ENCODE results near the gene TRIM52.
"Not testable (repeated sequence)": the region's sequence is repeated elsewhere in the genome, so short reads cannot be mapped to it uniquely, and the experiment has no call there.

TRIM52 gene

GRCh38 chr5:181260720-181261319 is at the start of gene TRIM52:
Gene TRIM52, minus strand, starts transcription at chr5:181261143. Its CDS starts 330 bp downstream, at chr5:181260813.
- Histone ChIP-seq H3K4me1 (ENCODE audit: insufficient read depth, low read length) (peaks cover 58% of the 10 kb centered on the region), H3K27me3 (ENCODE audit: insufficient read depth, low read length, poor library complexity) (no peaks in the 10 kb centered on the region), H3K79me2 (ENCODE audit: insufficient read depth, low read length) (peaks cover 78% of the 10 kb centered on the region), H3K27ac (ENCODE audit: low read length) (peak within 1 kb of the TSS; percentile 98), H3K9ac (ENCODE audit: low read depth, low read length) (peak within 1 kb of the TSS; percentile 98), H3K36me3 (ENCODE audit: insufficient read depth, low read length) (peaks cover 35% of the 10 kb centered on the region), H3K4me3 (ENCODE audit: low read depth in 1 of 2, low read length in 2 of 2) (peak within 1 kb of the TSS; percentile 88 to 97), H3K9me3 (ENCODE audit: insufficient read depth, low read length, severe bottlenecking) (no peaks in the 10 kb centered on the region), H4K20me1 (ENCODE audit: insufficient read depth, low read length) (peaks cover 17% of the 10 kb centered on the region; the same call in 1 of the 2 replicates), H2AFZ (ENCODE audit: low read depth, low read length) (peak within 1 kb of the TSS; percentile 79), H3K4me2 (ENCODE audit: insufficient read depth, low read length) (peak within 1 kb of the TSS; percentile 95)
- DNase-seq (peak; percentile 90), ATAC-seq (ENCODE audit: insufficient read depth, low read depth) (peak; percentile 86)
- TF ChIP-seq EZH2 (IDR thresholded peaks at IDR 0.05; ENCODE audit: borderline replicate concordance, low read depth, low read length, severe bottlenecking) (no peak), CTCF (IDR thresholded peaks at IDR 0.05; ENCODE audit: borderline replicate concordance, extremely low read depth, low read length, poor library complexity, severe bottlenecking) (peak; percentile 15)

- not testable (repeated sequence) for H2AFZ ChIP-seq (ENCODE audit: low read depth, low read length); H3K9ac ChIP-seq (ENCODE audit: low read depth, low read length)
These were observed 26.4 kb upstream of the TRIM52 start for GRCh38 chr5:181287331-181287730.

GRCh38 chr5:181285962-181286705 is 25.2 kb upstream of the TRIM52 start:
- ATAC-seq (ENCODE audit: insufficient read depth, low read depth); H3K9me3 ChIP-seq (ENCODE audit: insufficient read depth, low read length, severe bottlenecking); H2AFZ ChIP-seq (ENCODE audit: low read depth, low read length); H4K20me1 ChIP-seq (ENCODE audit: insufficient read depth, low read length); H3K27ac ChIP-seq (ENCODE audit: low read length); H3K4me3 ChIP-seq (ENCODE audit: low read depth in 1 of 2, low read length in 2 of 2); H3K36me3 ChIP-seq (ENCODE audit: insufficient read depth, low read length); H3K4me2 ChIP-seq (ENCODE audit: insufficient read depth, low read length); DNase-seq; H3K9ac ChIP-seq (ENCODE audit: low read depth, low read length); H3K4me1 ChIP-seq (ENCODE audit: insufficient read depth, low read length); H3K79me2 ChIP-seq (ENCODE audit: insufficient read depth, low read length); H3K27me3 ChIP-seq (ENCODE audit: insufficient read depth, low read length, poor library complexity): not testable (repeated sequence)

More at GRCh38 chr5:181287331-181287730, 26.4 kb upstream of the TRIM52 start:
- H4K20me1 ChIP-seq (ENCODE audit: insufficient read depth, low read length); DNase-seq; H3K36me3 ChIP-seq (ENCODE audit: insufficient read depth, low read length); H3K4me3 ChIP-seq (ENCODE audit: low read depth in 1 of 2, low read length in 2 of 2); H3K4me2 ChIP-seq (ENCODE audit: insufficient read depth, low read length); H3K27me3 ChIP-seq (ENCODE audit: insufficient read depth, low read length, poor library complexity); H3K27ac ChIP-seq (ENCODE audit: low read length); H3K79me2 ChIP-seq (ENCODE audit: insufficient read depth, low read length); H3K4me1 ChIP-seq (ENCODE audit: insufficient read depth, low read length); ATAC-seq (ENCODE audit: insufficient read depth, low read depth); H3K9me3 ChIP-seq (ENCODE audit: insufficient read depth, low read length, severe bottlenecking): not testable (repeated sequence)

- ATAC-seq (ENCODE audit: insufficient read depth, low read depth); H3K4me1 ChIP-seq (ENCODE audit: insufficient read depth, low read length); H3K36me3 ChIP-seq (ENCODE audit: insufficient read depth, low read length); H3K79me2 ChIP-seq (ENCODE audit: insufficient read depth, low read length); H4K20me1 ChIP-seq (ENCODE audit: insufficient read depth, low read length); H3K27ac ChIP-seq (ENCODE audit: low read length); H2AFZ ChIP-seq (ENCODE audit: low read depth, low read length); H3K9me3 ChIP-seq (ENCODE audit: insufficient read depth, low read length, severe bottlenecking); DNase-seq; H3K4me3 ChIP-seq (ENCODE audit: low read depth in 1 of 2, low read length in 2 of 2); H3K4me2 ChIP-seq (ENCODE audit: insufficient read depth, low read length); H3K27me3 ChIP-seq (ENCODE audit: insufficient read depth, low read length, poor library complexity); H3K9ac ChIP-seq (ENCODE audit: low read depth, low read length): not testable (repeated sequence)
- TF ChIP-seq CTCF (IDR thresholded peaks at IDR 0.05; ENCODE audit: borderline replicate concordance, extremely low read depth, low read length, poor library complexity, severe bottlenecking): peak; percentile 4
These were observed 23.2 kb upstream of the TRIM52 start for GRCh38 chr5:181283841-181284755.

Data from DND-41 (cell line).